Progenitor cell of endocrine pancreas (in vitro differentiated cells): ENCODE results near the gene AHCYL1. TPM values are rescaled to one million over a fixed set of nuclear protein-coding genes. Genes with fewer than 3 reads are reported as not detected.

Experiments
- DNase-seq: peaks from one replicate; pipeline ENCODE4 v3.0.0; 2021; ENCODE audit warnings: low spot score; ENCODE audit not compliant: unreplicated experiment
- H3K27ac Mint-ChIP-seq: 2 replicates; pipeline ENCODE4 v1.8.0; 2021; ENCODE audit warnings: mild to moderate bottlenecking, moderate library complexity, mixed read lengths
- H3K27me3 Mint-ChIP-seq: 2 replicates; pipeline ENCODE4 v1.8.0; 2021; ENCODE audit warnings: mixed read lengths
- H3K36me3 Mint-ChIP-seq: 2 replicates; pipeline ENCODE4 v1.8.0; 2022; ENCODE audit warnings: mixed read lengths; ENCODE audit not compliant: insufficient read depth
- H3K4me1 Mint-ChIP-seq: 2 replicates; pipeline ENCODE4 v1.8.0; 2021; ENCODE audit warnings: low read depth, mixed read lengths
- H3K4me3 Mint-ChIP-seq: 2 replicates; pipeline ENCODE4 v1.8.0; 2021; ENCODE audit warnings: low read depth, mild to moderate bottlenecking, moderate library complexity, mixed read lengths
- H3K9me3 Mint-ChIP-seq: 2 replicates; pipeline ENCODE4 v1.8.0; 2021; ENCODE audit warnings: low read depth, mixed read lengths
- CTCF ChIP-seq: fragments of 200-600 bp; sonication (generic); IDR thresholded peaks from one replicate; pipeline ENCODE4 v1.5.0; 2021; ENCODE audit warnings: antibody characterized with exemption, mild to moderate bottlenecking; ENCODE audit not compliant: unreplicated experiment
- total RNA-seq: library from RNA; stranded (reverse); gene quantifications from 2 replicates; pipeline ENCODE4 v1.2.1, GENCODE V29; 2021

Gene AHCYL1
- total RNA-seq, 1 donor from 2014 or later = 90.2 TPM

- Mint-ChIP-seq H3K27ac (no peak overlapping the region), H3K4me1 (peaks cover 5% of the 10 kb centered on the region), H3K4me3 (no peak overlapping the region), H3K27me3 (peaks cover 4% of the 10 kb centered on the region), H3K9me3 (no peaks in the 10 kb centered on the region), H3K36me3 (no peaks in the 10 kb centered on the region)
- TF ChIP-seq CTCF = no peak
- DNase-seq = no peak
These were observed 5.0 kb upstream of the AHCYL1 start for GRCh38 chr1:109979489-109980091.

- peaks cover 7% of the 10 kb centered on the region for H3K4me1 Mint-ChIP-seq
- no peaks in the 10 kb centered on the region for H3K36me3 Mint-ChIP-seq
- no peak overlapping the region for H3K4me3 Mint-ChIP-seq
- H3K9me3 Mint-ChIP-seq = no peaks in the 10 kb centered on the region
- peak; percentile 63 for TF ChIP-seq CTCF
- peaks cover 4% of the 10 kb centered on the region for H3K27me3 Mint-ChIP-seq
- no peak for DNase-seq
- no peak overlapping the region for H3K27ac Mint-ChIP-seq
These were observed 4.1 kb upstream of the AHCYL1 start for GRCh38 chr1:109980324-109981003.

- H3K27ac Mint-ChIP-seq = no peak overlapping the region
- H3K27me3 Mint-ChIP-seq = peaks cover 4% of the 10 kb centered on the region
- no peaks in the 10 kb centered on the region for H3K36me3 Mint-ChIP-seq
- no peak for DNase-seq
- peaks cover 12% of the 10 kb centered on the region for H3K4me1 Mint-ChIP-seq
- H3K4me3 Mint-ChIP-seq = no peak overlapping the region
- no peak for TF ChIP-seq CTCF
- no peaks in the 10 kb centered on the region for H3K9me3 Mint-ChIP-seq
These were observed 3.6 kb upstream of the AHCYL1 start for GRCh38 chr1:109981004-109981335.

GRCh38 chr1:109983380-109984189, 980 bp upstream of the AHCYL1 start:
- Mint-ChIP-seq H3K4me1 (peaks cover 36% of the 10 kb centered on the region), H3K27me3 (peaks cover 4% of the 10 kb centered on the region), H3K27ac (peak overlapping the region; percentile 82), H3K4me3 (peak overlapping the region; percentile 14), H3K9me3 (no peaks in the 10 kb centered on the region), H3K36me3 (peaks cover 5% of the 10 kb centered on the region)
- no peak for TF ChIP-seq CTCF
- no peak for DNase-seq

- Mint-ChIP-seq H3K27ac (no peak overlapping the region), H3K27me3 (peaks cover 4% of the 10 kb centered on the region), H3K9me3 (no peaks in the 10 kb centered on the region)
These were observed 442 bp upstream of the AHCYL1 start for GRCh38 chr1:109984190-109984455.

More at GRCh38 chr1:109984190-109984455, 442 bp upstream of the AHCYL1 start:
- no peak for DNase-seq
- Mint-ChIP-seq H3K4me1 (peaks cover 39% of the 10 kb centered on the region), H3K36me3 (peaks cover 7% of the 10 kb centered on the region), H3K4me3 (peak overlapping the region; percentile 14)
- no peak for TF ChIP-seq CTCF
